IMR-90 (cell line): ENCODE measurements around the gene PRKAG2. TPM values are rescaled to one million over a fixed set of nuclear protein-coding genes. Genes with fewer than 3 reads are reported as not detected.
A peak's percentile ranks its signal among the peaks of the same experiment; 100 is the strongest.

Experiments
- ATAC-seq: fragments of 200-7000 bp; cut with Tn5 transposase; 2 replicates; pipeline ENCODE4 v1.9.1; 2020; ENCODE audit warnings: low read depth, mild to moderate bottlenecking, moderate library complexity
- BruUV-seq: library from RNA; stranded (reverse); fragments of 400-500 nt; replicated peaks from 2 replicates; lab custom pipeline; 2021; lab: Mats Ljungman, UMichigan
- CTCF ChIA-PET: fragments of 300-600 bp; formaldehyde crosslinking; extraction: SDS; loops from one replicate; lab custom pipeline; 2021; ENCODE audit warnings: antibody characterized with exemption; lab: Yijun Ruan, JAX
- POLR2A ChIA-PET: fragments of 300-600 bp; sonication (Branson Sonifier 250); formaldehyde crosslinking; loops from one replicate; lab custom pipeline; 2022; ENCODE audit warnings: antibody characterized with exemption; ENCODE audit not compliant: unreplicated experiment; lab: Charles Lee
- DNase-seq: peaks from one replicate; pipeline ENCODE4 v3.0.0; 2013
- H2AFZ ChIP-seq: replicated peaks from 2 replicates; pipeline ENCODE3; 2013; ENCODE audit warnings: low read length, mild to moderate bottlenecking; ENCODE audit not compliant: poor library complexity
- H2AK5ac ChIP-seq: 2 replicates; pipeline ENCODE4 v1.6.1; 2013; ENCODE audit warnings: low read depth, low read length, inconsistent platforms
- H2AK9ac ChIP-seq: replicated peaks from 2 replicates; pipeline ENCODE3; 2013; ENCODE audit warnings: mild to moderate bottlenecking, low read depth, low read length, moderate library complexity; ENCODE audit not compliant: poor library complexity
- H2BK120ac ChIP-seq: 2 replicates; pipeline ENCODE4 v1.6.1; 2013; ENCODE audit warnings: low read depth, low read length, inconsistent platforms
- H2BK15ac ChIP-seq: 3 replicates; pipeline ENCODE4 v1.6.1; 2013; ENCODE audit warnings: low read depth, low read length, inconsistent platforms
- H2BK20ac ChIP-seq: 2 replicates; pipeline ENCODE4 v1.6.1; 2013; ENCODE audit warnings: low read depth, mild to moderate bottlenecking, inconsistent platforms, low read length, moderate library complexity
- H2BK5ac ChIP-seq: 2 replicates; pipeline ENCODE4 v1.6.1; 2013; ENCODE audit warnings: mild to moderate bottlenecking, low read depth, low read length, inconsistent platforms; ENCODE audit not compliant: poor library complexity, severe bottlenecking
- H3K14ac ChIP-seq: replicated peaks from 2 replicates; pipeline ENCODE4 v1.6.1; 2013; ENCODE audit warnings: low read depth, low read length, inconsistent platforms
- H3K18ac ChIP-seq: 2 replicates; pipeline ENCODE4 v1.6.1; 2013; ENCODE audit warnings: low read depth, low read length, control low read depth
- H3K23ac ChIP-seq: 2 replicates; pipeline ENCODE4 v1.6.1; 2013; ENCODE audit warnings: low read depth, low read length, inconsistent platforms
- H3K27ac ChIP-seq: 2 replicates; pipeline ENCODE4 v1.5.1; 2013; ENCODE audit warnings: mild to moderate bottlenecking, control low read depth, low read length; ENCODE audit not compliant: insufficient read depth
- H3K27me3 ChIP-seq: 2 replicates; pipeline ENCODE4 v1.6.1; 2013; ENCODE audit warnings: low read length; ENCODE audit not compliant: control insufficient read depth, insufficient read depth
- H3K36me3 ChIP-seq: 2 replicates; pipeline ENCODE4 v1.6.1; 2013; ENCODE audit warnings: low read length, mixed read lengths; ENCODE audit not compliant: control insufficient read depth, insufficient read depth
- H3K4ac ChIP-seq: 2 replicates; pipeline ENCODE4 v1.6.1; 2013; ENCODE audit warnings: low read depth, low read length, inconsistent platforms
- H3K4me1 ChIP-seq: 2 replicates; pipeline ENCODE4 v1.6.1; 2013; ENCODE audit warnings: low read length, mixed read lengths; ENCODE audit not compliant: control insufficient read depth, insufficient read depth
- H3K4me2 ChIP-seq: 2 replicates; pipeline ENCODE4 v1.6.1; 2013; ENCODE audit warnings: low read depth, mild to moderate bottlenecking, control low read depth, low read length, moderate library complexity
- H3K4me3 ChIP-seq: 2 replicates; pipeline ENCODE4 v1.5.1; 2013; ENCODE audit warnings: low read depth, mild to moderate bottlenecking, control low read depth, low read length, moderate library complexity; ENCODE audit not compliant: insufficient read depth
- H3K56ac ChIP-seq: 2 replicates; pipeline ENCODE4 v1.6.1; 2013; ENCODE audit warnings: low read length, inconsistent platforms; ENCODE audit not compliant: insufficient read depth; ENCODE audit errors: extremely low read depth
- H3K79me1 ChIP-seq, 2 experiments: 2 replicates each; pipeline ENCODE4 v1.6.1; 2013; ENCODE audit warnings: low read length in 2 of 2, inconsistent platforms in 1 of 2, low read depth in 1 of 2
- H3K9ac ChIP-seq: 2 replicates; pipeline ENCODE4 v1.6.1; 2013; ENCODE audit warnings: low read depth, low read length, control low read depth
- H3K9me1 ChIP-seq: 2 replicates; pipeline ENCODE4 v1.6.1; 2013; ENCODE audit warnings: low read length, inconsistent platforms; ENCODE audit not compliant: insufficient read depth
- H3K9me3 ChIP-seq: 2 replicates; pipeline ENCODE4 v1.6.1; 2013; ENCODE audit warnings: low read length; ENCODE audit not compliant: control insufficient read depth, insufficient read depth
- H4K20me1 ChIP-seq: 2 replicates; pipeline ENCODE4 v1.6.1; 2013; ENCODE audit warnings: low read length, inconsistent platforms; ENCODE audit not compliant: insufficient read depth
- H4K5ac ChIP-seq: 2 replicates; pipeline ENCODE4 v1.6.1; 2013; ENCODE audit warnings: mild to moderate bottlenecking, low read depth, low read length, control low read depth
- H4K8ac ChIP-seq, 2 experiments: 2 replicates each; pipeline ENCODE4 v1.6.1; 2013; ENCODE audit warnings: low read depth in 2 of 2, low read length in 2 of 2, control low read depth in 1 of 2, inconsistent platforms in 1 of 2
- H4K91ac ChIP-seq: 2 replicates; pipeline ENCODE4 v1.6.1; 2013; ENCODE audit warnings: low read depth, low read length, inconsistent platforms; ENCODE audit not compliant: insufficient read depth
- BHLHE40 ChIP-seq: fragments of 150-350 bp; IDR thresholded peaks from 2 replicates; pipeline ENCODE4 v1.6.1; 2016; ENCODE audit warnings: mild to moderate bottlenecking, low read depth, low read length
- CEBPB ChIP-seq: IDR thresholded peaks from 2 replicates; pipeline ENCODE4 v1.6.1; 2012; ENCODE audit warnings: low read depth, low read length, improper control_type of control experiment
- CHD1 ChIP-seq: IDR thresholded peaks from 2 replicates; pipeline ENCODE4 v1.6.1; 2012; ENCODE audit warnings: low read depth, low read length, improper control_type of control experiment
- FOS ChIP-seq: fragments of 150-350 bp; IDR thresholded peaks from 2 replicates; pipeline ENCODE4 v1.6.1; 2016; ENCODE audit warnings: low read depth, low read length
- MAFK ChIP-seq: IDR thresholded peaks from 2 replicates; pipeline ENCODE4 v1.6.1; 2012; ENCODE audit warnings: low read depth, low read length, improper control_type of control experiment
- MAZ ChIP-seq: IDR thresholded peaks from 2 replicates; pipeline ENCODE4 v1.6.1; 2012; ENCODE audit warnings: low read depth, mild to moderate bottlenecking, low read length, improper control_type of control experiment, moderate library complexity, borderline replicate concordance
- MXI1 ChIP-seq: IDR thresholded peaks from 2 replicates; pipeline ENCODE4 v1.6.1; 2012; ENCODE audit warnings: low read depth, mild to moderate bottlenecking, low read length, moderate library complexity, borderline replicate concordance
- NFE2L2 ChIP-seq: fragments of 150-350 bp; IDR thresholded peaks from 2 replicates; pipeline ENCODE4 v1.6.1; 2016; ENCODE audit warnings: low read depth, mild to moderate bottlenecking, low read length
- POLR2A ChIP-seq: IDR thresholded peaks from 2 replicates; pipeline ENCODE4 v1.6.1; 2012; ENCODE audit warnings: mild to moderate bottlenecking, low read depth, low read length
- RAD21 ChIP-seq: IDR thresholded peaks from 2 replicates; pipeline ENCODE4 v1.6.1; 2012; ENCODE audit warnings: low read length, improper control_type of control experiment
- RCOR1 ChIP-seq: IDR thresholded peaks from 2 replicates; pipeline ENCODE4 v1.6.1; 2012; ENCODE audit warnings: mild to moderate bottlenecking, low read length, improper control_type of control experiment; ENCODE audit not compliant: insufficient replicate concordance
- RFX5 ChIP-seq: IDR thresholded peaks from 2 replicates; pipeline ENCODE4 v1.8.0; 2012; ENCODE audit warnings: low read depth, mild to moderate bottlenecking, low read length, moderate library complexity
- SMC3 ChIP-seq: fragments of 150-350 bp; IDR thresholded peaks from 2 replicates; pipeline ENCODE4 v1.6.1; 2016; ENCODE audit warnings: low read depth, mild to moderate bottlenecking, antibody characterized with exemption, low read length, moderate library complexity
- WGBS, 2 experiments: methylation state at CpG; one replicate each; pipeline versions ENCODE4 v1.1.5 to v1.1.7; 2013; ENCODE audit warnings: missing lambda C conversion rate in 2 of 2; ENCODE audit not compliant: insufficient read length in 1 of 2; ENCODE audit errors: extremely low coverage in 2 of 2; 5-methylcytosine and 5-hydroxymethylcytosine counted together
- dilution Hi-C: fragments of 300-500 bp; cut with HindIII; formaldehyde crosslinking; loops from one replicate; pipeline ENCODE4 v1.14.3; 2018; ENCODE audit warnings: low sequenced_read_pairs; ENCODE audit not compliant: unreplicated experiment
- in situ Hi-C: fragments of 300-500 bp; cut with MboI; formaldehyde crosslinking; loops from 3 replicates; pipeline ENCODE4 v1.14.3; 2019; ENCODE audit warnings: low sequenced_read_pairs, inconsistent platforms, mixed read lengths
- intact Hi-C: fragments of 100-400 bp; cut with micrococcal nuclease; formaldehyde crosslinking; loops from 2 replicates; pipeline ENCODE4 v1.10.0; 2022
- polyA plus RNA-seq, 3 experiments: library from polyadenylated mRNA; depleted of rRNA; stranded (reverse); fragments of >200 nt; gene quantifications; 2 replicates each; pipeline ENCODE4 v1.2.3, GENCODE V29; 2012; ENCODE audit warnings: low replicate concordance in 1 of 3
- total RNA-seq: library from RNA; depleted of rRNA; stranded (reverse); fragments of >200 nt; gene quantifications from 2 replicates; pipeline ENCODE4 v1.2.3, GENCODE V29; 2012
- TF ChIP-seq, protein P1 (sequence below): fragments of 150-350 bp; IDR thresholded peaks from 2 replicates; pipeline ENCODE4 v1.6.1; 2016; ENCODE audit warnings: low read depth, mild to moderate bottlenecking, low read length, moderate library complexity, borderline replicate concordance
- TF ChIP-seq, protein P2 (sequence below): fragments of 150-350 bp; IDR thresholded peaks from 2 replicates; pipeline ENCODE4 v1.6.1; 2017; ENCODE audit warnings: mild to moderate bottlenecking, antibody characterized with exemption, low read length, low read depth
- TF ChIP-seq, protein P3 (sequence below): conservative IDR thresholded peaks from 2 replicates; pipeline ENCODE4 v1.5.1; 2012; ENCODE audit warnings: mild to moderate bottlenecking, low read depth, low read length, improper control_type of control experiment

The PRKAG2 gene
- total and polyA plus RNA-seq, 2 of the 4 experiments (the other 2 are of a cell fraction): 15.4 to 21.6 TPM

DNA sequence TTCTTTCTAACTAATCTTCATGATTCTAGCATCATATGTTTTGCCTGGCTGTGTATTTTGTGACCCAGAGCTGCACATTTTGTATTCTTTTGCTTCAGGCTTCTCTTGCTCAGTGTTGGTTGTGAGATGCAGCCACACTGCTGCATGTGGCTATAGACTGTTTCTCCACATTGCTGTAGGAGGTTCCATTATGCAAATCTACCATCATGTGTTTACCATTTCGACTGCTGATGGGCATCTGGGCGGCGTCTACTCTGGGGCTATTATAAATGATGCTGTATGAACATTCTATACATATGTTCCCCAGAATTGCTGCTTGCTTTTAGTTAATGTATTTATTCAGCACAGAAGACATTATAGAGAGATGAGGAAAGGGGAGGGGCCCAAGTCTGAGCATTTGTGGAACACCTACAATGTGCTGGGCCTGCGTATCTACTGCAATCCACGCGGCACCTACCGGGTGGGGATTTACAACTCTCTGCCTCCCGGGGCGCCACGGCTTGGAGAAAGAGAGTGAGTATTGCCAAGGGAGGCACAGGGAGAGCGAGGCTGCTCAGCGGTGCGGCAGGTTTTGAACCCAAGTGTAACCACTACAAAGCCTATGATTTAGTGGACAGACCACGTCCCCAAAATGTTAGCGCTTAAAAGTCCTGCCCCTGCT is 172.5 kb downstream of the PRKAG2 start:
- Histone ChIP-seq H2BK20ac (no peak overlapping the region), H4K8ac (no peak overlapping the region), H2BK5ac (no peak overlapping the region), H2AFZ (no peak overlapping the region), H3K9me1 (peaks cover 10% of the 10 kb centered on the region), H4K91ac (no peak overlapping the region), H3K27me3 (no peaks in the 10 kb centered on the region; the same call in 1 of the 2 replicates), H3K4ac (no peak overlapping the region), H4K20me1 (no peaks in the 10 kb centered on the region), H2AK9ac (no peak overlapping the region), H3K9ac (no peak overlapping the region), H3K14ac (no peak overlapping the region), H3K56ac (no peak overlapping the region), H3K4me1 (peaks cover 16% of the 10 kb centered on the region), H2BK120ac (no peak overlapping the region), H3K4me3 (no peak overlapping the region), H3K18ac (no peak overlapping the region), H2AK5ac (peak overlapping the region; percentile 10; the same call in 1 of the 2 replicates), H3K23ac (no peak overlapping the region), H3K79me1 (no peaks in the 10 kb centered on the region; a peak in 1 of 4 replicates), H2BK15ac (no peak overlapping the region), H3K9me3 (no peaks in the 10 kb centered on the region), H3K27ac (no peak overlapping the region), H3K4me2 (no peak overlapping the region), H3K36me3 (no peaks in the 10 kb centered on the region), H4K5ac (no peak overlapping the region)
- POLR2A ChIA-PET: no interaction called here
- intact Hi-C loops: no loop called here
- BruUV-seq: no TSS peak
- no peak for TF ChIP-seq FOS
- no peak for TF ChIP-seq POLR2A
- TF ChIP-seq NFE2L2: no peak
- TF ChIP-seq MAZ: no peak
- TF ChIP-seq MAFK: no peak
- no peak for TF ChIP-seq RAD21
- TF ChIP-seq CHD1: no peak
- TF ChIP-seq RCOR1: no peak
- no peak for TF ChIP-seq BHLHE40
- TF ChIP-seq, protein P1, sequence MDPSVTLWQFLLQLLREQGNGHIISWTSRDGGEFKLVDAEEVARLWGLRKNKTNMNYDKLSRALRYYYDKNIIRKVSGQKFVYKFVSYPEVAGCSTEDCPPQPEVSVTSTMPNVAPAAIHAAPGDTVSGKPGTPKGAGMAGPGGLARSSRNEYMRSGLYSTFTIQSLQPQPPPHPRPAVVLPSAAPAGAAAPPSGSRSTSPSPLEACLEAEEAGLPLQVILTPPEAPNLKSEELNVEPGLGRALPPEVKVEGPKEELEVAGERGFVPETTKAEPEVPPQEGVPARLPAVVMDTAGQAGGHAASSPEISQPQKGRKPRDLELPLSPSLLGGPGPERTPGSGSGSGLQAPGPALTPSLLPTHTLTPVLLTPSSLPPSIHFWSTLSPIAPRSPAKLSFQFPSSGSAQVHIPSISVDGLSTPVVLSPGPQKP: no peak
- TF ChIP-seq CEBPB: no peak
- TF ChIP-seq, protein P2, sequence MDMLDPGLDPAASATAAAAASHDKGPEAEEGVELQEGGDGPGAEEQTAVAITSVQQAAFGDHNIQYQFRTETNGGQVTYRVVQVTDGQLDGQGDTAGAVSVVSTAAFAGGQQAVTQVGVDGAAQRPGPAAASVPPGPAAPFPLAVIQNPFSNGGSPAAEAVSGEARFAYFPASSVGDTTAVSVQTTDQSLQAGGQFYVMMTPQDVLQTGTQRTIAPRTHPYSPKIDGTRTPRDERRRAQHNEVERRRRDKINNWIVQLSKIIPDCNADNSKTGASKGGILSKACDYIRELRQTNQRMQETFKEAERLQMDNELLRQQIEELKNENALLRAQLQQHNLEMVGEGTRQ: no peak
- TF ChIP-seq MXI1: no peak
- TF ChIP-seq SMC3: no peak
- no peak for TF ChIP-seq RFX5
- TF ChIP-seq, protein P3, sequence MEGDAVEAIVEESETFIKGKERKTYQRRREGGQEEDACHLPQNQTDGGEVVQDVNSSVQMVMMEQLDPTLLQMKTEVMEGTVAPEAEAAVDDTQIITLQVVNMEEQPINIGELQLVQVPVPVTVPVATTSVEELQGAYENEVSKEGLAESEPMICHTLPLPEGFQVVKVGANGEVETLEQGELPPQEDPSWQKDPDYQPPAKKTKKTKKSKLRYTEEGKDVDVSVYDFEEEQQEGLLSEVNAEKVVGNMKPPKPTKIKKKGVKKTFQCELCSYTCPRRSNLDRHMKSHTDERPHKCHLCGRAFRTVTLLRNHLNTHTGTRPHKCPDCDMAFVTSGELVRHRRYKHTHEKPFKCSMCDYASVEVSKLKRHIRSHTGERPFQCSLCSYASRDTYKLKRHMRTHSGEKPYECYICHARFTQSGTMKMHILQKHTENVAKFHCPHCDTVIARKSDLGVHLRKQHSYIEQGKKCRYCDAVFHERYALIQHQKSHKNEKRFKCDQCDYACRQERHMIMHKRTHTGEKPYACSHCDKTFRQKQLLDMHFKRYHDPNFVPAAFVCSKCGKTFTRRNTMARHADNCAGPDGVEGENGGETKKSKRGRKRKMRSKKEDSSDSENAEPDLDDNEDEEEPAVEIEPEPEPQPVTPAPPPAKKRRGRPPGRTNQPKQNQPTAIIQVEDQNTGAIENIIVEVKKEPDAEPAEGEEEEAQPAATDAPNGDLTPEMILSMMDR: no peak
- ATAC-seq (no peak), DNase-seq (no peak)
- dilution Hi-C loops: no loop called here
- CTCF ChIA-PET: interaction anchor here (0.5 kb wide), 1 partner anchor 370 kb away, joined by 5 read pairs; no protein-coding TSS in a partner anchor
- in situ Hi-C loops: no loop called here
- WGBS, 2 experiments: 100% methylated on average over 3 of the region's 15 CpGs; no CpG with 5 or more reads in 1 of the 2 experiments
